HL-60/S4 treated with phorbol 12-myristate 13-acetate at 8.2 ng/mL for 4 days and 3 days (cell line): ENCODE measurements around the gene REC8.

Source experiments
- in situ Hi-C: fragments of 300-500 bp; cut with MboI; formaldehyde crosslinking; loops from 2 replicates; pipeline ENCODE4 v1.15.0; 2022; ENCODE audit warnings: low sequenced_read_pairs

REC8 gene

GRCh38 chr14:24156840-24157239, 15.0 kb upstream of the REC8 start:
- in situ Hi-C loops: no loop called here

DNA sequence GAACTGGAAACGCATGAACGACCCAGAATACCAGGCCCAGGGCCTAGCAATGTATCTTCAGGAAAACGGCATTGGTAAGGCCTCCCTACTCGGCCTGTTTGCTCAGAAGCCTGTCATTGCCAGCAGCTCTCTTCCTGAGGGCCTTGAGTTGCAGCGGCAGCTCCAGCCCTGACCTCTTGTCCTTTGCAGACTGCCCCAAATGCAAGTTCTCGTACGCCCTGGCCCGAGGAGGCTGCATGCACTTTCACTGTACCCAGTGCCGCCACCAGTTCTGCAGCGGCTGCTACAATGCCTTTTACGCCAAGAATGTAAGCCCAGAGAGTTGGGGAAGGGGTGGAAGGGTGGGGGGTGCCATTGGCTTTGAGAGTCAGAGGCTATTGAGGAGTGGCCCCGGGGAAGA, 14.5 kb upstream of the REC8 start:
- in situ Hi-C loops: no loop called here

DNA sequence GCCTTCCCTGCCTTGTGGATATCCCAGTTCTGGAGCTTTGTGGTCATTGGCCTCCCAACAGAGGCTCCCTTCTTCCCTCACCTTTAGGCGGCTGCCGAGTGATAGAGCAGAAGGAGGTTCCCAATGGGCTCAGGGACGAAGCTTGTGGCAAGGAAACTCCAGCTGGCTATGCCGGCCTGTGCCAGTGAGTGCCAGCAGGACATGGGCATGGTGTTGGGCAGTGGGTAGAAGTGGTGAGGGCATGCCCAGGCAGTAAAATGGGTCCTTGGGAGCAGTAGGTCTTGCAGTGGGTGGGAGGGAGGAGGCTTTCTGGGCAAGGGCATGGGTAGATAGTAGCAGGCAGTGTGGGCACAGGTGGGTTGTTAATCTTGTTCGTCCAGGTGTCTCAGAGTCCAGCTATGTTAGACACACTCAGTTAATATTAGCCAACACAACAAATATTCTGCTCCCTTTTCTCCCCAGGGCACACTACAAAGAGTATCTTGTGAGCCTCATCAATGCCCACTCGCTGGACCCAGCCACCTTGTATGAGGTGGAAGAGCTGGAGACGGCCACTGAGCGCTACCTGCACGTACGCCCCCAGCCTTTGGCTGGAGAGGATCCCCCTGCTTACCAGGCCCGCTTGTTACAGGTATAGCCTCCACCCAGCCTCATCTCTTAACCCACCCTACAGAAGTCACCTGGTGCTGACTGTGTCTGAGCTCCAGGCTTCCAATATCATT, 11.9 kb upstream of the REC8 start:
- in situ Hi-C loops: no loop called here

GRCh38 chr14:24160499-24160849, 11.4 kb upstream of the REC8 start:
- in situ Hi-C loops: no loop called here

GRCh38 chr14:24160850-24161804, 10.8 kb upstream of the REC8 start, which contains the start of gene IRF9:
IRF9 (plus strand) TSS chr14:24161265; CDS start chr14:24162145, 880 bp downstream.
- in situ Hi-C loops: no loop called here

DNA sequence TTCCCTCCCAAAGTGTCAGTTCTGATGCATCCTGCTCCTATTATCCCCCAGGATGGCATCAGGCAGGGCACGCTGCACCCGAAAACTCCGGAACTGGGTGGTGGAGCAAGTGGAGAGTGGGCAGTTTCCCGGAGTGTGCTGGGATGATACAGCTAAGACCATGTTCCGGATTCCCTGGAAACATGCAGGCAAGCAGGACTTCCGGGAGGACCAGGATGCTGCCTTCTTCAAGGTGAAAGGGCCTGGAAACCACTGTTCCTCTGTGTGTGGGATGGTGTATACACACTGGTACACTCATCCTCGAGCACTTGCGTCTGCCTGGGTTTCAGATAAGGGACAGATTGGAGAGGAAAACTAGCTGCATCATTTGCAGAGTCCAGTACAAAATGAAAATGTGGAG, 9.8 kb upstream of the REC8 start:
- in situ Hi-C loops: no loop called here

GRCh38 chr14:24164518-24164991, 7.3 kb upstream of the REC8 start:
- in situ Hi-C loops: no loop called here

DNA sequence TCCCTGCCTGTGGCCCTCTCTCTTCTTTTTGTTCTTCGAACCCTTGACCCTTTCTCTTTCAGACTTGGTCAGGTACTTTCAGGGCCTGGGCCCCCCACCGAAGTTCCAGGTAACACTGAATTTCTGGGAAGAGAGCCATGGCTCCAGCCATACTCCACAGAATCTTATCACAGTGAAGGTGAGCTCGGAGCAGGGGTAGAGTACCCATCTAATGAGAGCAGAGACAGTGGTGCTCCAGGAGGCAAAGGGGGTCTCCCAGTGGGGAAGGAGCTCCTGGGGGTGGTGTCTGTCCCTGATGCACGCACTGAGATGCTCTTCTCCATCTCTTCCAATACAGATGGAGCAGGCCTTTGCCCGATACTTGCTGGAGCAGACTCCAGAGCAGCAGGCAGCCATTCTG, 6.1 kb upstream of the REC8 start:
- in situ Hi-C loops: no loop called here

DNA sequence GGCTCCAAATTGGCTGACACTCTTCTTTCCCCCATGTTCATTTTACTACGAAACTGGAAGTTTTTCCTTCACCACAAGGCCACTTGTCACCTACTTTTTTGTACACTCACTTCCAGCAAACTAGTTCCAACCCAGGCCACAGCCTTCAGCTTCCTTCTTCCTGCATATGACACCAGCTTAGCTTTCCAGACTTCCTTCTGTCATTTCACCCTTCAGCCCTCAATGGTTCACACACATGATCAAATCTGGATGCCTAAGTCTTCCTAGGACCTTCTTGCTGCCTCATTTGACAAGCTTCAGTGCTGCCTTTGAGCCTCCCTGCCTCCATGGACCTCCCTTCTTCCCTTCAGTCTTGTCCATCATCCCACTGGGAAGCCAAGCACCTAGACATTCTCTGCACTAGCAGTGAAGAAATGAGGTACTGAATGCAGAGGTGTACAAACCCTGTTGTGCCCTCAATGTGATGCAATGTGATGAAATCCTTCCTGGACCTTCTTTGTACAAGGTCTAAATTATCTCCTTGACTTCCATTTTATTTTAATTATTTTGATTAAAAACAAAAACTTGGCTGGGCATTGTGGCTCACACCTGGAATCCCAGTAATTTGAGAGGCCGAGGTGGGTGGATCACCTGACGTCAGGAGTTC, 4.3 kb upstream of the REC8 start:
- in situ Hi-C loops: no loop called here

GRCh38 chr14:24172261-24172860, 481 bp downstream of the REC8 start:
- in situ Hi-C loops: no loop called here

DNA sequence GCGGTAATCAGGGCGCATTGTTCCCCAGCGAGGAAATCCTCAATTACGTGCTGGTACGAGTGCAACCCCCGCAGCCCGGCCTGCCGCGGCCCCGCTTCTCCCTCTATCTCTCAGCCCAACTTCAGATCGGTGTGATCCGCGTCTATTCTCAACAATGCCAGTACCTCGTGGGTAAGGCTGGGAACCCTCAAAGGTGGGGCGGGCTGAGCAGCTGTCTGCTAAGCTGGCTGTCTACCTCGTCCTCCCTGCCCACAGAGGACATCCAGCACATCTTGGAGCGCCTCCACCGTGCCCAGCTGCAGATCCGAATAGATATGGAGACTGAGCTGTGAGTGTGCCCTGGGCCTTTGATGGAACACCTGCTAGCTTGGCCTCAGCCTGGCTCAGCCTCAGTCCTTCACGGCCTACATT, 996 bp downstream of the REC8 start:
- in situ Hi-C loops: no loop called here

- in situ Hi-C loops: no loop called here
Observed at GRCh38 chr14:24176599-24176998, 4.7 kb downstream of the REC8 start.

- in situ Hi-C loops: no loop called here
Observed at GRCh38 chr14:24177041-24177825, 5.4 kb downstream of the REC8 start.

- in situ Hi-C loops: no loop called here
Observed at GRCh38 chr14:24177891-24178290, 6.0 kb downstream of the REC8 start.

- in situ Hi-C loops: no loop called here
Observed at GRCh38 chr14:24178399-24179178, 6.7 kb downstream of the REC8 start.

GRCh38 chr14:24179294-24179960, 7.5 kb downstream of the REC8 start:
- in situ Hi-C loops: no loop called here

GRCh38 chr14:24179961-24180796, 8.3 kb downstream of the REC8 start:
- in situ Hi-C loops: no loop called here
